ENCODE results near the gene PDRG1.
A peak's percentile ranks its signal among the peaks of the same experiment; 100 is the strongest.

The PDRG1 gene

DNA sequence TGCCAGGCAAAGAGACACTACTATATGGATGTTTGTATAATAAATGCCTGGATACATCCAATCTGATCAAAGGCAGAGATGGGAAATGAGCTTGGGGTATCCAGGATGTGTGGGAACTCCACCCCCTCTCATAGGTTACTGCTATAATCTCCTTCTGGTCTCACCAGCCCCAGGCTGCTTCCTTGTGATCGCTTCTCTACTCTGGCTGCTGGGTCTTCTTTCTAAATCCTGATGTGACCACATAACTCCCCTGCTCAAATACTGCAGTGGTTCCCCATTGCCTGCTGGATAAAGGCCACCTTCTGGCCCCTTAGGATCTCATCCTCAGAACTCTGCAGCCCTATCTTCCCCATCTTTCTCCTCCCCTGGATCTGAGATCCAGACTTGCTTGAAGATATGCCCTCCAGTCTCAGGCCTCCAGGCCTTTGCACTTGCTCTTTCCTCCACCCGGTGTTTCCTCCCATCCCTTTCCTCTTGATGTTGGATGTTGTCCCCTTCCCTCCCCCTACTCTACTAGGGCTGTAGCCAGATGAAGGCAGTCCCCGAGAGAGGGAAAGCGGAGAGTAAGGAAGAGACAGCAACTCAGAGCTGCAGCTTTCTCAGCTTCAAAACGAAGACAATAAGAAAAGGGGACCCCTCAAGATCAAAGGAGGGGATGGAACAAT, 15.3 kb upstream of the PDRG1 start:
- no peak overlapping the region for H3K4me3 ChIP-seq (ENCODE audit: low read depth, low read length)
- TF ChIP-seq, protein P1, sequence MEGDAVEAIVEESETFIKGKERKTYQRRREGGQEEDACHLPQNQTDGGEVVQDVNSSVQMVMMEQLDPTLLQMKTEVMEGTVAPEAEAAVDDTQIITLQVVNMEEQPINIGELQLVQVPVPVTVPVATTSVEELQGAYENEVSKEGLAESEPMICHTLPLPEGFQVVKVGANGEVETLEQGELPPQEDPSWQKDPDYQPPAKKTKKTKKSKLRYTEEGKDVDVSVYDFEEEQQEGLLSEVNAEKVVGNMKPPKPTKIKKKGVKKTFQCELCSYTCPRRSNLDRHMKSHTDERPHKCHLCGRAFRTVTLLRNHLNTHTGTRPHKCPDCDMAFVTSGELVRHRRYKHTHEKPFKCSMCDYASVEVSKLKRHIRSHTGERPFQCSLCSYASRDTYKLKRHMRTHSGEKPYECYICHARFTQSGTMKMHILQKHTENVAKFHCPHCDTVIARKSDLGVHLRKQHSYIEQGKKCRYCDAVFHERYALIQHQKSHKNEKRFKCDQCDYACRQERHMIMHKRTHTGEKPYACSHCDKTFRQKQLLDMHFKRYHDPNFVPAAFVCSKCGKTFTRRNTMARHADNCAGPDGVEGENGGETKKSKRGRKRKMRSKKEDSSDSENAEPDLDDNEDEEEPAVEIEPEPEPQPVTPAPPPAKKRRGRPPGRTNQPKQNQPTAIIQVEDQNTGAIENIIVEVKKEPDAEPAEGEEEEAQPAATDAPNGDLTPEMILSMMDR (IDR thresholded peaks at IDR 0.05; ENCODE audit: low read depth, low read length): no peak

DNA sequence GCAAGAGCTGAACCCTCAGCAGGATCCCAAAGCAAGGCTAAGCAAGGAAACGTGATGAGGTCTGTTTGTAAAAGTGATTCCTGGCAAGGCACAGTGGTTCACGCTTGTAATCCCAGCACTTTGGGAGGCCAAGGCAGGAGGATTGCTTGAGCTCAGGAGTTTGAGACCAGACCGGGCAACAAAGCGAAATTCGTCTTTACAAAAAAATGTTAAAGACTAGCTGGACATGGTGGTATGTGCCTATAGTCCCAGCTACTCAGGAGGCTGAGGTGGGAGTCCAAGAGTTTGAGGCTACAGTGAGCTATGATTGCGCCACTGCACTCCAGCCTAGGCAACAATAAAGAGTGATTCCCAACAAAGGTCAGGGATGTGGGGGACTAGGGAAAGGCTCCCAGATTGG, 12.0 kb upstream of the PDRG1 start:
- TF ChIP-seq, protein P1 (IDR thresholded peaks at IDR 0.05; ENCODE audit: low read depth, low read length): no peak

DNA sequence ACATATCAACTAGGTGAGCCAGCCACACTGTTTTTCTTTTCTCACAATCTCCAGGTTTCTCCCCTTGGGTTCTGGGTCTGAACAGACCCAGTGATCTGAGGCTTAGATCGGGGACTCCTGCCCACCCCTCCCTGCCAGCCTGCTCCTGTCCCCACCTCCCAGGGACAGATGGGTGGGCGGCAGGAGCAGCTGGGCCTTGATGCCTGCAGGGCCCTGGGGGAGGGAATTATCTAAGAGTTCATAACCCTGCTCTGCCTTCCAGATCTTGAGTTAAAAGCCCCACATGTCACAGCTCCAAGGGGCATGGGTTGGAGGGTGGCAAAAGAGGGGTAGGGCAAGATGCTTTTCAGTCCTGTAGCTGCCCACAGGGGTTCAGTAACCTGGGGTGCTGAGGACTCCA, 10.9 kb upstream of the PDRG1 start:
- H3K4me3 ChIP-seq (ENCODE audit: low read depth, low read length): no peak overlapping the region
- TF ChIP-seq, protein P1 (IDR thresholded peaks at IDR 0.05; ENCODE audit: low read depth, low read length): no peak

More for the DNA sequence above, 12.0 kb upstream of the PDRG1 start:
- H3K4me3 ChIP-seq (ENCODE audit: low read depth, low read length): no peak overlapping the region

DNA sequence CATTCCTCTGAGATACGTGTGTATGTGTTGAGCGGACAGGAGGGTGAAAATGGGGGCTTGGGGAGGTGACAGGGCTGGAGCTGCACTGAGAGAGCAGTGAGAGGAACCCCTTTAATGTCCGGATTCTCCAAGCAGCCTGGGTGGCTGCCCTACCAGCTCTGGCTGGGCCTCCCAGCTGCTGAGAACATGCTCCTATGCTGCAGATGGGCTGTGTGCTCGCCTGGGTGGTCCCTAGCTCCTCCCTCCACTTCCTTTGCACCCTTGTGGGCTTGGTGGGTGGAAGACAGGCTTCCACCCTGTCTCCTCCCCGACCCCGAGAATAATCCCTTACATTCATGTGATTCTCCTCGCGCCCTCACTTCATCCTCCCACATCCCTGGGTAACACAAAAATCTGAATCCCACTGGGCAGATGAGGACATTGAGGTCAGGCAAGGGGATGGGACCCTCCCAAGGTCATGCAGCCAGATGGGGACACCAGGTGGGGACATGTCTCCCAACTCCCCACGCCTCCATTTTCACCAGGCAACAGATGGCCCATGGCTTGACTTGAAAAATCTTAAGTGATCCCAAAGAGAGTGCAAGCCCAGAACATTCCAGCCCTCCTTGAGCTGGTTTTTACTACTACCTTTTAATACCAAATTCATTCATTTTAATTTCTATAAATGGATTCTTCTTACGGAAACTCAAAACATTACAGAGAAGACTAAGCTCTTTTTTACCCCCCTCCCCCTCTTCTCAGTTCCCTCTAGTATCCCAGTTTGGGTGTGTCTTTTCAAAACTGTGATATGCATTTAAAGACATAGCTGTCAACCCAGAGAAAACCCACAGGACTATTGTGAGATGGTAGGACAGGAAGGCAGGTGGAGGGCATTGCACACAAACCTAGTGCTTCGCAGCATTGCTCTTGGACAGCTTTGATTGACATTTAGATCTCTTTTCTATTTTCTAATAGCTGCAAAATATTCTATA, 5.0 kb upstream of the PDRG1 start:
- TF ChIP-seq, protein P1 (IDR thresholded peaks at IDR 0.05; ENCODE audit: low read depth, low read length): no peak
- H3K4me3 ChIP-seq (ENCODE audit: low read depth, low read length): no peak overlapping the region

DNA sequence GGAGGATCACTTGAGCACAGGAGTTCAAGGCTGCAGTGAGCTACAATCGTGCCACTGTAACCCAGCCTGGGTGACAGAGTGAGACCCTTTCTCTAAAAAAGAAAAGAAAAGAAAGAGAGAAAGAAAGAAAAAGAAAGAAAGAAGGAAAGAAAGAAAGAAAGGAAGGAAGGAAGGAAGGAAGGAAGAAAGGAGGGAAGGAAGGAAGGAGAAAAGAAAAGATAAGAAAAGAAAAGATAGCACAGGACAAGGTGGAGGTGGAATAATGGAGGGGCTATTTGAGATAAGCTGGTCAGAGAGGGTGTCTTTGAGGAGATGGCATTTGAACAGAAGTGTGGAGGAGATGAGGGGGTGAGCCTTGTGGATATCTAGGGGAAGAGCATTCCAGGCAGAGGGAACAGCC, 2.7 kb upstream of the PDRG1 start:
- TF ChIP-seq, protein P1 (IDR thresholded peaks at IDR 0.05; ENCODE audit: low read depth, low read length): no peak
- H3K4me3 ChIP-seq (ENCODE audit: low read depth, low read length): no peak overlapping the region

DNA sequence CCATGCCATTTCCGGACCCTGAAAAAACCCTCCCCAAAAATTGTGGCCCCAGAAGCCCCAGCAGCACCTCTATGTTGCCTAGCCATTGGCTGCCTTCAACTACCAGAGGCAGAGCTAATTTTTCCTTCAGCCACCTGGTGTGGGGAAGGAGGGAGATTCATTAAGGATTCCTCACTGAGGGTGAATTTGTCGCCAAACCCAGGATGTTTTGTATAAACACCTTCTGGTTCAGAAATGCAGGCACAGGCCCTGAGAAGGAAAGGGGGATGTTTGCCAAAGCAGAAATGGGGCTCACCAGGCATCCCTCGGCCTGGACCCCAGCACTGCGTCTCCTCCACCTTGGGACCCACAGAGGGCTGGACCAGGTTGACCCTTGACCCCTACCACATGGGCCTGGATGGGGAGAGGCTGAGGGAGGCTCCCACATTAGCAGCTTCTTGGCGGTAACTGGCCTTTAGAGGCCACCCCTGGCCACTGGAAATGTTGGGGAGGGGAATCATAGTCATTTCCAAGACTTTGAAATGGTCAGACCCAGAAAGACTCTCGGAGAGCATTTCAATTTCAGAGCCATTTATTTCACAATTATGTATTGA, 1.8 kb upstream of the PDRG1 start:
- TF ChIP-seq, protein P1 (IDR thresholded peaks at IDR 0.05; ENCODE audit: low read depth, low read length): no peak
- H3K4me3 ChIP-seq (ENCODE audit: low read depth, low read length): no peak overlapping the region

DNA sequence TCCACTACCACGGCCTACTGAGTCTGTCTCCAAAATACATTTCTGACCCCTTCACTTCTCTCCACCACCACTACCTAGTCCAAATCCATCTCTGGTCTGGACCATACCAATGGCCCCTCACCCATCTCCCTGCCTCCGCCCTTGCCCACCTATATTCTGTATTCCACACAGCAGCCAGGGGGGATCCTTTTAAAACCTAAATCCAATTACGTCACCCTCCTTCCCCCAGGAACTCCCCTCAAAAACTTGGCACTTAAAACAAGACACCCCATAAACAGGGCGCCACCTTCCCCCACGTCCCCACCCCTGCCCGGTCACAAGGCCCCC, 680 bp downstream of the PDRG1 start:
- peak overlapping the region; percentile 96 for H3K4me3 ChIP-seq (ENCODE audit: low read depth, low read length)
- TF ChIP-seq, protein P1 (IDR thresholded peaks at IDR 0.05; ENCODE audit: low read depth, low read length): no peak
